RWPE1 (cell line): ENCODE measurements around the gene EPAS1.

Source experiments
- CTCF ChIA-PET: fragments of 350-600 bp; sonication (Branson Sonifier 250); formaldehyde crosslinking; extraction: SDS; loops from one replicate; lab custom pipeline; 2021; lab: Yijun Ruan, JAX
- POLR2A ChIA-PET: fragments of 400-600 bp; formaldehyde crosslinking; extraction: SDS; loops from one replicate; lab custom pipeline; 2020; ENCODE audit warnings: antibody characterized with exemption; ENCODE audit not compliant: low non-redundant PET; lab: Yijun Ruan, JAX
- DNase-seq: peaks from one replicate; pipeline ENCODE4 v3.0.0; 2012; ENCODE audit warnings: low spot score
- H3K27ac ChIP-seq: fragments of 450-650 bp; 2 replicates; pipeline ENCODE4 v1.5.1; 2017
- CTCF ChIP-seq: fragments of 450-650 bp; conservative IDR thresholded peaks from 2 replicates; pipeline ENCODE4 v1.5.1; 2017; ENCODE audit warnings: low read depth, mild to moderate bottlenecking

EPAS1 gene

GRCh38 chr2:46356991-46357390, 59.8 kb downstream of the EPAS1 start:
- no peak for DNase-seq
- ChIA-PET CTCF (no interaction called here), POLR2A (no interaction called here)
- no peak for TF ChIP-seq CTCF
- H3K27ac ChIP-seq: no peak overlapping the region

GRCh38 chr2:46358713-46359112, 61.5 kb downstream of the EPAS1 start:
- no peak for DNase-seq
- H3K27ac ChIP-seq: no peak overlapping the region
- no peak for TF ChIP-seq CTCF
- ChIA-PET CTCF (no interaction called here), POLR2A (no interaction called here)

- TF ChIP-seq CTCF: no peak
- POLR2A ChIA-PET: no interaction called here
- CTCF ChIA-PET: interaction anchor here (0.7 kb wide), 1 partner anchor 1288 kb away, joined by 3 read pairs; no protein-coding TSS in a partner anchor
- H3K27ac ChIP-seq: no peak overlapping the region
- DNase-seq: no peak
Measured at GRCh38 chr2:46360303-46360702, 63.1 kb downstream of the EPAS1 start.

GRCh38 chr2:46361920-46362666, 64.9 kb downstream of the EPAS1 start:
- ChIA-PET POLR2A (interaction anchor here (0.7 kb wide), 1 partner anchor 54 kb away, joined by 3 read pairs; no protein-coding TSS in a partner anchor), CTCF (no interaction called here)
- DNase-seq: no peak
- no peak for TF ChIP-seq CTCF
- H3K27ac ChIP-seq: 0 out of 2 replicates have a peak overlapping the region, but pooled peaks have one; percentile 18

- ChIA-PET CTCF (no interaction called here), POLR2A (interaction anchor here (0.7 kb wide), 1 partner anchor 55 kb away, joined by 3 read pairs; no protein-coding TSS in a partner anchor)
- no peak for TF ChIP-seq CTCF
- H3K27ac ChIP-seq: no peak overlapping the region
- no peak for DNase-seq
Measured at GRCh38 chr2:46362667-46363012, 65.4 kb downstream of the EPAS1 start.

GRCh38 chr2:46363535-46364170, 66.4 kb downstream of the EPAS1 start:
- DNase-seq: no peak
- H3K27ac ChIP-seq: no peak overlapping the region
- ChIA-PET CTCF (no interaction called here), POLR2A (no interaction called here)
- TF ChIP-seq CTCF: no peak
